ENCODE measurements around the gene ZNF425.
"Not testable (repeated sequence)": the region's sequence is repeated elsewhere in the genome, so short reads cannot be mapped to it uniquely, and the experiment has no call there.

The ZNF425 gene

GRCh38 chr7:149072438-149072775, 53.7 kb downstream of the ZNF425 start:
- FAIRE-seq = no peak
- TF ChIP-seq CTCF (IDR thresholded peaks at IDR 0.05; ENCODE audit: insufficient read depth, missing control alignments) = no peak
- DNase-seq (ENCODE audit: insufficient read length, low spot score) = no peak

- FAIRE-seq (no peak), DNase-seq (ENCODE audit: insufficient read length, low spot score) (no peak)
- TF ChIP-seq CTCF (IDR thresholded peaks at IDR 0.05; ENCODE audit: insufficient read depth, missing control alignments) = no peak
Observed at GRCh38 chr7:149071641-149072437, 54.3 kb downstream of the ZNF425 start.

DNA sequence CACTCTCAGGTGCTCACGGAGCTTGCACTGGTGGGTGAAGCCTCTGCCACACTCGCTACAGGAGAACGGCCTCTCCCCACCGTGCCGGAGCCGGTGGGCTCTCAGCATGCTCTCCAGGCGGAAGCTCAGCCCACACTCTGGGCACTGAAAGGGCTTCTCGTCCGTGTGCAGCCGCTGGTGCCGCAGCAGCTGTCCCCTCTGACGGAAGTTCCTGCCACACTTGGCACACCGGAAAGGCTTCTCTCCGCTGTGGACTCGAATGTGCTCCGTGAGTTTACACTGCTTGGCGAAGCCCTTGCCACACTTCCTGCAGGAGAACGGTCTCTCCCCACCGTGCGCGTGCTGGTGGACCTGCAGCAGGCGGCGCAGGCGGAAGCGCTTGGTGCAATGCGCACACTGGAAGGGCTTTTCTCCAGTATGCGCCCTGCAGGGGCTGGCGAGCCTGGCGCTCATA, 54.9 kb downstream of the ZNF425 start:
- DNase-seq (ENCODE audit: insufficient read length, low spot score) (no peak), FAIRE-seq (no peak)
- no peak for TF ChIP-seq CTCF (IDR thresholded peaks at IDR 0.05; ENCODE audit: insufficient read depth, missing control alignments)

GRCh38 chr7:149070372-149071125, 55.6 kb downstream of the ZNF425 start:
- FAIRE-seq (no peak), DNase-seq (ENCODE audit: insufficient read length, low spot score) (no peak)
- no peak for TF ChIP-seq CTCF (IDR thresholded peaks at IDR 0.05; ENCODE audit: insufficient read depth, missing control alignments)

DNA sequence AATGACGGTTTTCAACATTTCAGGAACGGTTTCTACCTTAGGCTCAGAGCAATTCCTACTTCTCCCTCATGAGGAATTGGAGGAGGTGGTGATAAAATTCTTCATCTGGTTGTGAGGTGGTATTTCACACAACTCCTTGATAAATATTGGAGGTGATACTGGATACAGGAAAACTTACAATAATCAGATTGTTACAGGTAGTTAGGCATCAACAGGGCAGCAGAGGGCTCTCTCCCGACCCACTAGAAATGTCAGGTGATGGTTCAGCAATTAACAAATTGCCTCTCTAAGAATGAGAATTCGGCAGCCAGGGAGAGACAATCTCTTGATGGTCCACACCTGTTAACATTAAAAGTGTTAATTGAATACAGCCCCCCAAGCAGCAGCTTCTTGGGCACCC, 58.3 kb downstream of the ZNF425 start:
- DNase-seq (ENCODE audit: insufficient read length, low spot score) = no peak
- no peak for TF ChIP-seq CTCF (IDR thresholded peaks at IDR 0.05; ENCODE audit: insufficient read depth, missing control alignments)
- FAIRE-seq = no peak

DNA sequence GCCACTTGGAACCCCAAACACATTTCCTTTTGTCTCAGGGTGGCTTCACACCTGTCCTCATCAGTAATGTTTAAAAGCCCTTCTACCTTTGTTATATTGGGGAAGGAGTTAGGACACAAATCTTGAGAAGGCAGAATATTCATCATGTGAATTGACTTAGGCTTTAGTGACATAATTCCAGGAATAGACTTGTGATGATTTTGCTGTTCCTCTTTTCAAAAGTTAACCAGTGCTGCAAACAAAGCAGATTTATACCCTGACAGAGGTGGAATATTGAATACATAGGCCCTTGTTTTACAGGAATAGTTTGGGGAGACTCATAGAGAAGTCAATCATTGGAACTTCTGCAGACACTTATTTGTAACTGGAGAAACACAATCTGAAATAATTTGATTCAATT, 62.6 kb downstream of the ZNF425 start:
- DNase-seq (ENCODE audit: insufficient read length, low spot score) (no peak), FAIRE-seq (no peak)
- no peak for TF ChIP-seq CTCF (IDR thresholded peaks at IDR 0.05; ENCODE audit: insufficient read depth, missing control alignments)

DNA sequence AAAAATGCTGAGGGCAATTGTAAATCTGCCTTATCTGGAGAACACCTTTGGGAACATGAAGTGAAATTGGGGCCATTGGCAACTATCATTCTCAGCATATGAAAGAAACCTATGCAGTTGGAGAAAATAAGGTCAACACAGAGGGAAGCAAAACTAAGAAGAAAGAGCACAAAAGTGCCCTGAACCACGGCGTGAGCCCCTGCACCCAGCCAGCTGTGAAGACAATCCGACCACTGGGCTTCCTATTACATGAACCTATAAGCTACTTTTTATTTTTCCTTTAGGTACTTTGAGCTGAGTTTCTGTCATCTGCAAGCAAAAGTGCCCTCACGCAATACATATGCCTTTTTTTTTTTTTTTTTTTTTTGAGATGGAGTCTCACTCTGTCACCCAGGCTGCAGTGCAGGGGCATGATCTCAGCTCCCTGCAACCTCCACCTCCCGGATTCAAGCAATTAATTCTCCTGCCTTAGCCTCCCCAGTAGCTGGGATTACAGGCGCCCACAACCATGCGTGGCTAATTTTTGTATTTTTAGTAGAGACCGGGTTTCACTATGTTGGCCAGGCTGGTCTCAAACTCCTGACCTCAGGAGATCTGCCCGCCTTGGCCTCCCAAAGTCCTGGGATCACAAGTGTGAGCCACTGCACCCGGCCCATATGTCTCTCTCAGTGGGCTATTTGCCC, 63.8 kb downstream of the ZNF425 start:
- not testable (repeated sequence) for DNase-seq (ENCODE audit: insufficient read length, low spot score); FAIRE-seq
